Measurements from ENCODE around the gene IVD.
"Not testable (repeated sequence)": the region's sequence is repeated elsewhere in the genome, so short reads cannot be mapped to it uniquely, and the experiment has no call there.

IVD gene

DNA sequence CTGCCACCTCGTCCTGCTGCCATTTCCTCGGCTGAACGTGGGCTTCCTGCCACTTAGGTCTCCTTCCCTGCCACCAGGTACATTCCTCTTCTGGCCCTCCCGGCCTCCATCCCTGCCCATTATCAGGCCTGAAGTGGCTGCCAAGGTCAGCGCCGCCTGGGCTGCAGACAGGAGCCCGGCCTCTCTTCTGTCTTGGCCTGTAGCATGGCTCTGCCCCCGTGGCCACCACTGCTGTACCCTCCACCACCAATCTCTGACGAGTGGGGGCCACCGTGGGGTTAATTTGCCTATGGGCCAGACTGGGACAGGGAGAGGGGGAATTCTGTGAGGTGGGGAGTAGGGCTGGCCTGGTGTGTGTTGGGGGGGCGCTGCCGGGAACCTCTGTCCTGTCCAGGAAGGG, 33.1 kb downstream of the IVD start:
- DNase-seq (ENCODE audit: low read depth, low spot score): no peak

DNA sequence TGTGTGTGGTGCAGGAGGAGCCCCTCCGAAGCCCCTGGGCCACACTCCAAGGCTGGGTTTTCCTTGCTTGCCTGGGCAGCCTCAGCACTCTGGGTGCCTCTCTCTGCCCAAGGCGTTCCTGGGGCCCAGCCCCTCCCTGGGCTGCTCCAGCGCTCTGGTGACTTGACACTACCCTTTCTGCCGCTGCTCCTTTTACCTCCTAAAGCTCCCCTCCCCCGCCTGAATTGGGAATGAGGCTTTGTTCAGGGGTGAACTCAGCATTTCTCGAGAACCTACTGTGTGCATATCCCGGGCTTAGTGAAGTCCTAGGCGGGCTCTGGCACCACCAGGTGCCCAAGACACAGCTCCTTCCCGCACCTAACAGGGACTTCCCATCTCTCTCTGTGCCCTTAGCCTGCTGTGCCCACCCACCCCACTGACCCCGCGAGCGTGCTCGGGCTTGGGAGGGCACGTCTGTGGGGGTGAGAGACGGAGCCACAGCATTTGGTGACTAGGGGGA, 33.9 kb downstream of the IVD start:
- no peak for DNase-seq (ENCODE audit: low read depth, low spot score)

DNA sequence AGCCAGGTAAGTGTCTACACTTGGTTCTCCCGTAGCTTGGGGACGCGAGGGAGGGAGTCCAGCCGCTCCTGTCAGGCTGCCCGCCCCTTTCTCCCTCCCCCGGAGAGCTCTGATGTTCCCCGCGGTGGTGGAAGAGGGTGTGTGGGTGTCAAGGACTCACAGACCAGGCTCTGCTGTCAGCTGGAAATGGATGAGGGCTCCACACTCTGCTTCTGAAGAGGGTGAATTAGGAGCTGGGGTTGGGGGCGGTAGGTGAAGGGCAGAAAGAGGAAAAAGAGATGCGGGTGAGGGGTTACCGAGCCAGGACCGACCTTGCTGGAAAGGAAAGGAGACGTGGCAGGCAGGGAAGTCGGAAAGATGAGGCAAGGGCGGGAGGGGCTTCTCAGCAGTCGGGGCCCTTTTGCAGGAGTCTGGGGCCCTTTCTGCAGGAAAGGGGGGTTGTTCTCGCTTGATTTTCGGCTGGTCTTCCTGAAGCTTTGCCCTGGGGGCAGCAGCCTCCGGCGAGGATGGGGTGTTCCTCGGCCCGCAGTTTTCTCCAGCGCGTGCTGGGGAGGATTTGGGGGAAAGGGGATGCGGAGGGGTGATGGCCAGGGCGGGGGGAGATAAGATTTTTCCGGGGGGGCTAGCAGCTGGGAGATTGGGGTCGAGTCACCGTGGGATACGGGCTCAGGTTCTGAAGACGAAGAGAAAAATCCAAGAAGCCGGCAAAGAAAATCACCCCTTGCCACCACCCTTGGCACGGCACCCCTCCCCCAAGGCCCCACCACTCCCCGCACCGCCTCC, 34.6 kb downstream of the IVD start:
- no peak for DNase-seq (ENCODE audit: low read depth, low spot score)

DNA sequence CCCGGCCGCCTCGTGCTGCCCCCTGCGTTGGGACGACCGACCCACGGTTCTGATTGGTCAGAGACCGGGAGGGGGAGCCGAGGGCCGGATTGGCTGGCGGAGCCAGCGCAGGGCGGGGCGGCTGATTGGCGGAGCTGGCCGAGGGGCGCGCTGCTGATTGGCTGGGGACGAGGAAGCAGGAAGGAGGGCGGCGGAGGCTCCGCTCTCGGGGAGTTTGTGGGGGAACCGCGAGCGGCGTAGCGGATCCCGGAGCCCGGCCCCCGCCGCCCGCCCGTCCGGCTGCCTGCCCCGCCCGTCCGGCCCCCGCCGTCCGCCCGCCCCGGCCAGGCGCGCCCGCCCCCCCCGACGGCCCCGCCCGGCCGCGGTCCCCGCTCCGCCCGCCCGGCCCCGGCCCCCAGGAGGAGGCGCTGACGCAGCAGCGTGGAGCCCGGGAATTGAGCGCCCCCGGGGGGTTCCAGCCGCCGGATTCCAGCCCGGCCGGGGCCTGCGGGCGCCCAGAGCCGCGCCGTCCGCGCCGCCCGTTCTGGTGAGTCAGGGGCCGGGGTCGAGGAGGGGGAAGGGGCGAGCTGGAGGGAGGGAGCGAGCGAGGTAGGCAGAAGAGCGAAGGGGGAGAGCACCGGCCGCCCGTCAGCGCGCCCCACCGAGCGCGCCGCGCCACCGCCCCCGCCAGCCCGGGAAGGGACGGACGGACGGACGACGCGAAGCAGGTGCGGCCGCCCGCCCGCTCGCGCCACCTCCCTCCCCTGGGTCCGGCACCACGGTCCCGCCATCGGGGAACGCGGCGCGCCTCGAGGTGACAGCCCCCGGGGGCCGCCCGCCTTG, 35.4 kb downstream of the IVD start, which contains the start of gene BAHD1:
Gene BAHD1, plus strand, starts transcription at position 211 of the 822 bp plus-strand sequence. CDS start 17,512 bp downstream, outside the sequence.
- DNase-seq (ENCODE audit: low read depth, low spot score): peak; percentile 85

DNA sequence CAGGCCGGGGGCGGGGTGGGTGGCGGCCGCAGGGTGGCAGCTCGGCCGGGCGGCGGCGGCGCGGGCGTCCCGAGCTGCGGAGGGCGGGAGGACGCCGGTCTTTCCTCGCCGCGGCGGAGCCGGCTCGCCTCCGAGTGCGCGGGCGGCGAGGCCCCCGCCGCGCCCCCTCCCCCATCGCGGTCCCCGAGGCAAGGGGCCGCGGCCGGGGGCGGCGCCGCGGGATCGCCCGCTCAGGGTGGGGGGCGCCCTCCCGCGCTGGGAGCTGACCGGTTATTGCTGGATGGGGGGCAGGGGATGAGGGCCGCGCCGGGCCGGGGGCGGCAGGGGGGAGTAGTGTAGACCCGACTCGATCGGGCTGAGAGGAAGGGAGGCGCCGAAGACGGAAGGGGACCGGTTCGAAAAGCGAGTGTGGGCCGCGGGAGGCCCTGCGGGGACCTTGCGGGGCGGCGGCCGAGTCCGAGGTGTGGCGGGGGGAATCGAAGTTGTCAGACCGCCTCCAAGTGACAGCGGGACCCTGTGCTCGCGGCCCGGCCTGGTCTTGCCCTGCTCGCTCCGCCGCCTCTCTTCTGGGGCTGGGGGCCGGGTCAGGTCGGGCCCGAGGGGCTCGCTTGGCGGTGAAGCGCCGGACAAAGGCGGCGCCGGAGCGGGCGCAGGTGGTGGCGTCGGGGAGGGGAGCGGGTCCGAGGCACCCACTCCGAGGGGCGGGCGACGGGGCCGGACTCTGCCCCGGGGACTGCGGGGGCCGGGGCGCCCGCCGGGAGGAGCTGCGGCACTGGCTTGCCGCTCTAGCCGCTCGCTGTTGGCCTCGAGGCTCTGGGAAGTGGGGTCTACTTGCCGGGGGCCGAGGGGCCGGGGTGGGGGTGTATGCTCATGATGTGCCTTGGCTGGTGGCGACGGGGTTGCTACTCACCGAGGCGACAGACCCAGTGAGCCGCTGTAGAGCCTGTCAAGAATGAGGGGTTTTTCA, 36.3 kb downstream of the IVD start:
- DNase-seq (ENCODE audit: low read depth, low spot score): no peak

DNA sequence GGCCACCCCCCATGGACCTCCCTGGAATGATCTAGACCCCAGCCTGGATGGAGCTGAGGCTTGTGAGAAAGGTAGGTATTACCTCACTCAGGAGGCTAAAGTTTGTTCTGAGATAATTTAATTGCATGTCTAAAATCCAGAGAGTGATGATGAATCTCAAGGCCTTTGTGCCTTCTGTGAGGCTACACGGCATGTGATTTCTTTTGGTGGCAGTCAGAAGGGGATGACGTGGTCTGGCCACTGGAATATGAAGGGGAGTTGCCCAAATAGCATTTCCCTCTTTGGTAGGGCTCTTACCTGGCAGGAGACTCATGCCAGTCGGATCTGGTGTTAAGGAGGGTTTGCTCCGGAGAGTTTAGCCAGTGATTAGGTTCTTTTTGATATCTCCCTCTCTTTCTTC, 37.7 kb downstream of the IVD start:
- no peak for DNase-seq (ENCODE audit: low read depth, low spot score)

DNA sequence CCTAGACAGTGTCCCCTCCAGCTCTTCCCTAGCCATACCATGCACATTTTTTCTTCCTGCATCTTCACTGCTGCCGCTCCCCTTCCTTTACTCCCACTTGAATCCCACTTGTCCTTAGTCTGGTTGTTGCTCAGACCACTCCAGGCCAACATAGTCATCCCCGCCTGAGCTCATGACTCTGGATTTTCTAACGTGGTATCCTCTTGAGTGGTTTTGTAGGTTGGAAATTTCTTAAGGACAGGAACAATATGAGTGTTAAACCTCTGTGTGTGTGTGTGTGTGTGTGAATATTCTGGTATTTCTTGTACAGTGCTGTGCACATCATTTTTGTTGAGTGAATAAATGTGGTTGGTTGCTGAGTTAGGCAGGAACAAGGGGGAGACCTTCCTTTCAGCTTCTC, 38.3 kb downstream of the IVD start:
- DNase-seq (ENCODE audit: low read depth, low spot score): no peak

DNA sequence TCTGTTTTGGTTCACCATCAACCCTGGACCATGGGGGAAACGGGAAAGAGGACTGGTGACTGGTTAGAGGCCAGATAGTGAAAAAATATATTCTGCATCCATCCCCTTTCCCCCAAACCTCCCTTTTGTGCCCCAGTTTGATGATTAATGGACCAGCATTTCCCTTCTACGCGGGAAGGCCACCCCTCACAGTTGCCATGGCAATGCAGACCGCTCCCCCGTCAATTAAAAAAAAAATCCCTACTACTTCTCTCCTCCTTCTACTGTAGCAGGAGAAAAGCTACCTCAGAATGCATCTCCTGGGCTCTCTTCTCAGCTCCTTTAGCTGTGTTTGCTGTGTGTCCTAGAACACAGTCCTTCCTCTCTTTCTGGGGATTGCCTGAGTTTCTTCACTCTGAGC, 39.1 kb downstream of the IVD start:
- DNase-seq (ENCODE audit: low read depth, low spot score): no peak

DNA sequence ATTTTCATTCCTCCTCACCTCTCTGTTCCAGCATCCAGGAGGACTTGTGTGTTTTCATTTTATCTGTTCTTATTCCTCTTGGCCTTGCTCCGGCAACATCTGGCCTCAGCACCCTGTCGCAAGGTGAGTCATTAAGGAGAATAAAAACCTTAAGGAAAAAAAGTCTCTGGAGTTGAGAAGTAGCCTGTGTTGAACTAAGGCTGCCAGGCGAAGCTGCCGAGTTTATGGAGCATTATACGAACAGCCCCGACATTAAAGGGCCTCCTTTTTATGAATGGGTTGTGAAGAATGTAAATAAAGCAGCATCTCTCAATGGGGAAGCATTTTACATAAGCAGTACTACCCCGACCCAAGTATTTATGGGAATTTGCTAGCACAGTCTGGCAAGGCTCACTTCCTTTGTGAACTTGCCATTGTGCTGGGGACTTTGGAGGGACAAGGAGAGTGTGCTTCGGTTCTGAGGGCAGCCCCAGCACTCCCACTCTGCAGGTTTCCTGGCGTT, 39.9 kb downstream of the IVD start:
- no peak for DNase-seq (ENCODE audit: low read depth, low spot score)

DNA sequence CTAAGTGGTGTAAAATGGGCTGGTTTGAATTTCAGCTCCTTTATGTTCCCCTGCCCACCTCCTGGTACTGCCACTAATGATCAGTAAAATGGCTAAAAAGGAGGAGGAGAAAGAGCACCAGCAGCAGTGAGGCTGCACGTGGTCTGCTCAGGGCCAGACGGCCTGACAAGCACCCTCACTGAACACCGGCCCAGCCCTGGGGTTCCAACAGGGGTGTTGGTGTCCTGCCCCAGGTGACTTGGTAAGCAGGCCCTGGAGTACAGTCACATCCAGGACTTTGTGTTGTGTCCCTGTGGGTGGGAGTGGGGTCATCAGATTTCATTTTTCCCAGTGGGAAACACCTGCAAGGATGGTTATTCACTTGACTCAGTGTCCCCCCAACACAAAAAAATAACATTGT, 40.5 kb downstream of the IVD start:
- no peak for DNase-seq (ENCODE audit: low read depth, low spot score)

DNA sequence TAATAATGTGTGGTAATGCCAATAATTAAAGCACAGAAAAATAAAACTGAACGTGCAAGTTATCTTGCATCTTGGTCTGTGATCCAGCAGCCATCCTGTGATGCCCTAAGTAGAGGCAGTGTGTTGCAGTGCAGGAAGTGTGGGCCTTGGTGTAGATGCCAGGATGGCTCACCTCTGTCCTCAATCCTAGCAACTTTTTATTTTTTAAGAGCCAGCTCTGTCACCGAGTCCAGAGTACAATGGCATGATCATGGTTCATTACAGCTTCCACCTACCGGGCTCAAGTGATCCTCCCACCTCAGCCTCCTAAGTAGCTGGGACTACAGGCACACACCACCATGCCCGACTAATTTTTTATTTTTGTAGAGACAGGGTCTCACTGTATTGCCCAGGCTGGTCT, 42.8 kb downstream of the IVD start:
- no peak for DNase-seq (ENCODE audit: low read depth, low spot score)

DNA sequence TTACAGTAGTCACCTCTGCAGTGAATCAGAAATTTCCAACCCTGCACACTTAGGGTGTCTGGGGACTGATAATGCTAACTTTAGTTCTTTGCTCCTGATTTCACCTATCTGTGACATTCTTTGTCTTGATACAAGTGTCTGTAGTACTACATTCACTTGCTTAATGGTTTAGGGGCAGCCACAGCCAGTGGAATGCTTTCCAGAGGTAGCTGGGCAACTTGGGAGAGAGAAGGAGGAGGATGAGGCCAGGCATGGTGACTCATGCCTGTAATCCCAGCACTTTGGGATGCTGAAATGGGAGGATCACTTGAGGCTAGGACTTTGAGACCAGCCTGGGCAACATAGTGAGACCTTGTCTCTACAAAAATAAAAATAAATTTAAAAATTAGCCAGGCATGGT, 43.7 kb downstream of the IVD start:
- DNase-seq (ENCODE audit: low read depth, low spot score): no peak

DNA sequence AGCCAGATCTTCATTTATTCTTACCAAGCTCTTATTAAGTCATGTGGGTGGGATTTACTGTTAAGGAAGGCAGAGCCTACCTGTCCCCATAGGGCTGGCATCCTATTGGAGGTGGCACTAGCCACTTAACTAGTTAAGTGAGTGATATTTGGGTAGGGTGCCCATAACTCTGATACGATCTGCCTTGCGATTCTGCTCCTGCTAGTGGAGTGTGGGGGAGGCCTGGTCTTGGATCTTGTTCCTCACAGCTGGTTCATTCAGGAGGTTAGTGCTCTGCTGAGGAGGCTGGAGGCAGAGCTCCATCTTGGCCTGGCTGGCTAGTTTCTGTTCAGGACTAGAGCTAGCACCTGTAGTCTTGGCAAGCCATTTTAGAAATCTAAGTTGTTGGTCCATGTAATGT, 44.5 kb downstream of the IVD start:
- no peak for DNase-seq (ENCODE audit: low read depth, low spot score)

DNA sequence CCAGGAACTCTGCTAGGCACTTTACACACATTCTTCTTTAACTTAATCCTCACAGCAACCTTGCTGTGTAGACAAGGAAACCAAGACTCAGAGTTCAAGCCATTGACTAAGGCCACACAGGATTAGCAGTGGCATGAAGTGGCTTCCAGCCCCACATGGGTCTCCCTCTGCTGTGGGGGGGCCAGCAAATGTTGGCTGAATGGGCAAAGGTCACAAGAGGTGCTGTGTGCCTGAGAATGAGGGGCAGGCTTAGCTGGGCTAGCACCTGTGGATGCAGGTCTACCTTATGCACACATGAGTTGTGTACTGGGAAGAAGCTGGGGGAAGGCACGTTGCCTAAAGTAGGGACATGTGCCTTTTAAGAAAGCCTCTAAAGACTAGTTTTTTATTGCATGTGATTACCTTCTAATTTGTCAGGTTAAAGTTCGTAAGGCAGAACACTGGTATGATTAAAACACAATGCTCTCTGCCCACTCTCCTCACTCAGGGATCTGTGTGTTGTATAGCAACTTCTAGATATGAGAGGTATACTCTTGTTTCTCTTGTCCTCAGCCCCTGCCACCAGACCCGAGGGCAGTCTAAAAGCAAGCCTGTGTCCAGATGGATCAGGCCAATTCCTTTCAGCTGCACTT, 46.0 kb downstream of the IVD start:
- DNase-seq (ENCODE audit: low read depth, low spot score): no peak

DNA sequence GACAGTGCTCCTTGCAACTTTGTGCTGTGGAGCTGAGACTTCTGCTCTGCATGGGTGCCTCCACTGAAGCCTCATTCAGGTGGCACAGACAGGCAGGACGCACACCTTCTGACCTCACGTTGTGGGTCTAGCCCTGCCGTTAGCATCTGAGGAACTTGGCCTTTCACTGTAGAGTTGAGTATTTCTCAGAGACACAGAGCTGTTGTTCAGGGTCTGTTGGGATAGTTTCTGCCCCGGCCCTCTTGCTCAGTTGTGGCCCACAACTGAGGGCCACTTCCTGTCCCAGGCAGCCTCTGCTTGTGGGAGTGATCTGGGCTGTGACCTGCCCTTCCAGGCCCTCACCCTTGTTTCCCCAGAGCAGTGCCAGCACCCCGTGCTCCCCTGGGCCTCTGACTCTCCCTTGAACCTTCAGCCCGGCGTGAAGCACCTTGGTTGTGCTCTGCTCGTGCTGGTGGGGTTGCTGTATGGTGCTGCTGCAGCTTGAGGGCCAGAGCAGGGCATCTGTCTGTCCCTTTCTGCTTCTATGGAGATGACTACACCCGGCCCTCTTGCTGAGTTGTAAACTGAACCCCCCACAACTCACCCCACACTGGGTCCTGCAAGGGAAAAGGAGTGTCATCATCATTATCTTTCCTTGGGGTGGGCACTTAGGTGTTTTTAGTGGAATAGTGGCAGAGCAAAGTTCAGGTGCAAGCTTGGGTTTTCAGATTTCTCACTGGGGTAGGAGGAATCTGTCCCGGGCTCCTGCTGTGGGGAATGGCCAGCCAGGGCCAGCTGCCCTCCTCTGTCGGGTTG, 46.9 kb downstream of the IVD start:
- DNase-seq (ENCODE audit: low read depth, low spot score): no peak

DNA sequence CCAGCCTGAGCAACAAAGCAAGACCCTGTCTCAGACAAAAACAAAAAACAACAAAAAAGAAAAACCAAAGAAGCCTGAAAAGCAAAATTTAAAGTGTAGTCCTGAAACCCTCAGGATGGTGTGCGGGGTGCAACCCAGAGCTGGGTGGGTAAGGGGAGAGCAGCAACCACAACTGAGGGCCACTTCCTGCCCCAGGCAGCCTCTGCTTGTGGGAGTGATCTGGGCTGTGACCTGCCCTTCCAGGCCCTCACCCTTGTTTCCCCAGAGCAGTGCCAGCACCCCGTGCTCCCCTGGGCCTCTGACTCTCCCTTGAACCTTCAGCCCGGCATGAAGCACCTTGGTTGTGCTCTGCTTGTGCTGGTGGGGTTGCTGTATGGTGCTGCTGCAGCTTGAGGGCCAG, 48.3 kb downstream of the IVD start:
- not testable (repeated sequence) for DNase-seq (ENCODE audit: low read depth, low spot score)

DNA sequence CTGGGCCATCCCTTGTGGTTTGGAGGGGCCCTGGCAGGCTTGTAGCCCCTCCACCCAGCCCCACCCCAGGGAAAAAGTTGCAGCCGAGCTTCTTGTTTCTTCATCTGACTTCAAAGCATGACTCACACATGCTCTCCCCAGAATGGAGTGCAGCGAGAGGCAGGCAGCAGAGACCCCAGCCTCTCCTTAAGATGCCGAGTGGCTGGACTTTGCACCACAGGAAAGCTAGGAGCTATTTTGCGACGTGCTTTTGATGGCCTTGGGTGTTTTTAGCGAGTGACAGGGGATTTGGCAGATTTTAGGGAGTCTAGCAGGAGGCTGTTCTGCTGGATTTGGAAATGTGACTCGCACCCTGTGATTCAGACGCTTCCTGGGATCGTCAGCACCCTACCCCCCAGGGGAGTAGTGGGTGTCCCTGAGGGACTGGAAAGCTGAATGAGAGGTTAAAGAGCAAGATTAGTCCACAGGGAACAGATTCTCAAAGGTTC, 49.4 kb downstream of the IVD start:
- DNase-seq (ENCODE audit: low read depth, low spot score): no peak

DNA sequence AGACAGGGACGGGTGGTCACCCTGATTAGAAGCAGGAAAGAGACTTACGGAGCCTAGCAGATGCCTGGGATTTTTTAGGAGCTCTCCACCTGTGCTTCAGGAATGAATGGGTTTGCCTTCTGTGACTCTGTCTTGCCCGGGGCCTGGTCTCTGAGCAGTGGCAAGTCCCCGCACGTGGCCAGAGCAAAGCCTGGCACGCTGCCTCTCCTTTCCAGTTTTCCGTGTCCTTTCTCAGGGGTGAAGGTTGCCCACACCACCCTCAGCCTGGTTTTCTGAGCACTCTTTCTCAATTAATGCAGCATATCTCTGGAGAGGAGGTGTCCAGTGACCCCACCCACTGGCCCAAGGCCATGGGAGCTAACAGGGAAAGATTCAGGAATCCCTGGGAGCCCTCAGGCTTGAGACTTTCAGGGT, 50.7 kb downstream of the IVD start:
- DNase-seq (ENCODE audit: low read depth, low spot score): no peak

DNA sequence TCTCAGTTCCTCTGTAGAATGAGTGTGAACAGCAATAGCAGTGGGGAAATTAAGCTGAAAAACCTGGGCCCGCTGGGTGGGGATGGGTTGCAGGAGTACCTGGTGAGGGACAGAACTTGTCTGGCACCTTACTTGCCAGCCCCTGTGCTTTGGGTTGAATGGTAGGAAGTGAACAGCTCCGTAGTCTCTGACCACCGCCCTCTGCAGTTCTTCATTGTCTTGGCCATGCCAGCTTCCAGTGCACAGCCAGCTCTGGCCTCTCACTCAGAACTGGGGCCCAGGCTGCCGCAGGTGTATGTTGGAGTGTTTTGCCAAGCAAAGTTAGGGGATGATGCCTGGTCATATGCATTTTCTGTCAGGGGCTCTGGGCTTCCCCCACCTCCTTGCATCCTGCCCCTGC, 51.1 kb downstream of the IVD start:
- no peak for DNase-seq (ENCODE audit: low read depth, low spot score)

Data from activated CD4-positive, CD25-positive, alpha-beta regulatory T cell treated with anti-CD3 and anti-CD28 coated beads, Interleukin-2, amount 50 U/mL, for 16 hours (primary cell).